BLaER1 (cell line): Measurements from ENCODE around the gene HLA-DMA.

ENCODE experiments used
- H3K27ac ChIP-seq: shearing (Covaris generic); formaldehyde crosslinking; 2 replicates; pipeline ENCODE4 v1.8.1; 2022
- H3K27me3 ChIP-seq: shearing (Covaris generic); formaldehyde crosslinking; 2 replicates; pipeline ENCODE4 v1.8.1; 2022
- H3K36me3 ChIP-seq: shearing (Covaris generic); formaldehyde crosslinking; 2 replicates; pipeline ENCODE4 v1.8.1; 2022
- H3K4me1 ChIP-seq: shearing (Covaris generic); formaldehyde crosslinking; 2 replicates; pipeline ENCODE4 v1.8.1; 2022
- H3K4me2 ChIP-seq: shearing (Covaris generic); formaldehyde crosslinking; 2 replicates; pipeline ENCODE4 v1.8.1; 2022
- H3K4me3 ChIP-seq: shearing (Covaris generic); formaldehyde crosslinking; 2 replicates; pipeline ENCODE4 v1.8.1; 2022
- H3K9ac ChIP-seq: shearing (Covaris generic); formaldehyde crosslinking; 2 replicates; pipeline ENCODE4 v1.8.1; 2022
- H3K9me3 ChIP-seq: shearing (Covaris generic); formaldehyde crosslinking; 2 replicates; pipeline ENCODE4 v1.8.1; 2022
- H4K20me1 ChIP-seq: shearing (Covaris generic); formaldehyde crosslinking; 2 replicates; pipeline ENCODE4 v1.8.1; 2022
- Cebpa-rat ChIP-seq: shearing (Covaris generic); IDR thresholded peaks from 2 replicates; pipeline ENCODE4 v1.8.1; 2022

HLA-DMA gene

GRCh38 chr6:32969685-32970412 is 17.0 kb upstream of the HLA-DMA start:
- Histone ChIP-seq H3K27ac (peak overlapping the region; percentile 100), H3K4me3 (peak overlapping the region; percentile 87), H4K20me1 (peaks cover 27% of the 10 kb centered on the region), H3K27me3 (no peaks in the 10 kb centered on the region), H3K9ac (peak overlapping the region; percentile 99), H3K4me2 (peak overlapping the region; percentile 87), H3K36me3 (peaks cover 26% of the 10 kb centered on the region), H3K9me3 (no peaks in the 10 kb centered on the region; the same call in 1 of the 2 replicates), H3K4me1 (peaks cover 27% of the 10 kb centered on the region)
- no peak for TF ChIP-seq Cebpa-rat

DNA sequence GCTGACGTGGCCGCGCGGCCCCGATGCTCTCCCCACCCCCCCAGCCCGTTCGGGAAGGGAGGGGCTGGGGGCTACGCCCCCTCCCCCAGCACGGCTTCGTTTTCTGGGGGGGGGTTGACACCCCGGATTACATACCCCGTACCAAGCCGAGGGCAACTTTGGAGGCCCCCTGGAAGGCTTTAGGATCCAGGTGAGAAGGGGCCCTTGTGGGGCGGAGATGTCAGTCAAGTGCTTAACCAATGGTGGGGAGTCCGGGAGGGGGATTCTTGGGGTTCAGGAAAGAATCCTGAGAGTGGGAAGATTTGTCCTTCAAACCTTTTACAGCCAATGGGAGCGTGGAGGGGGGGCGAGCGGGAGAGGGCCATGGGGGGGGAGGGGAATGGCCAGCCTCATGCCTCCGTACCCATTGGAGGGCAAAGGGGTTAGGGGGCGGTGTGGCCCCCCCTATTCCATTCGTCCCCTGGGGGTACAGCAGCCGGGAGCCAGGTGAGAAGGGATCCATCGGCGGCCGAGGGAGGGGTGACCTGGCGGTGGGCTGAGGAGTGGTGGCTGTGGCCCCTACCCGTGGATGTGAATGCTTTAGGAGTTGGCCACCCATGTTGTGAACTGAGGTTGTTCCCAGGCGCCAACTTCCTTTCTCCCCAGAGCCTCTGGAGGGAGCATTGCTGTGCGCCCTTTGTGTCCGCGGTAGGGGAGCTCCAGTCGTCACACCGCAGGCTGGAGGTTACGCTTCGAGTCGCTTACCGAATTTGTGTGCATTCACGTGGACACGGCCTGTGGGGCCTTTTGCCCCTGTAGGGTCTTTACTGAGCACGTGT is 16.2 kb upstream of the HLA-DMA start:
- Histone ChIP-seq H3K4me2 (peak overlapping the region; percentile 87), H3K9ac (peak overlapping the region; percentile 99), H3K27ac (peak overlapping the region; percentile 100), H3K36me3 (peaks cover 19% of the 10 kb centered on the region), H3K27me3 (no peaks in the 10 kb centered on the region), H3K9me3 (no peaks in the 10 kb centered on the region; the same call in 1 of the 2 replicates), H3K4me3 (peak overlapping the region; percentile 87), H4K20me1 (peaks cover 20% of the 10 kb centered on the region), H3K4me1 (peaks cover 23% of the 10 kb centered on the region)
- no peak for TF ChIP-seq Cebpa-rat

DNA sequence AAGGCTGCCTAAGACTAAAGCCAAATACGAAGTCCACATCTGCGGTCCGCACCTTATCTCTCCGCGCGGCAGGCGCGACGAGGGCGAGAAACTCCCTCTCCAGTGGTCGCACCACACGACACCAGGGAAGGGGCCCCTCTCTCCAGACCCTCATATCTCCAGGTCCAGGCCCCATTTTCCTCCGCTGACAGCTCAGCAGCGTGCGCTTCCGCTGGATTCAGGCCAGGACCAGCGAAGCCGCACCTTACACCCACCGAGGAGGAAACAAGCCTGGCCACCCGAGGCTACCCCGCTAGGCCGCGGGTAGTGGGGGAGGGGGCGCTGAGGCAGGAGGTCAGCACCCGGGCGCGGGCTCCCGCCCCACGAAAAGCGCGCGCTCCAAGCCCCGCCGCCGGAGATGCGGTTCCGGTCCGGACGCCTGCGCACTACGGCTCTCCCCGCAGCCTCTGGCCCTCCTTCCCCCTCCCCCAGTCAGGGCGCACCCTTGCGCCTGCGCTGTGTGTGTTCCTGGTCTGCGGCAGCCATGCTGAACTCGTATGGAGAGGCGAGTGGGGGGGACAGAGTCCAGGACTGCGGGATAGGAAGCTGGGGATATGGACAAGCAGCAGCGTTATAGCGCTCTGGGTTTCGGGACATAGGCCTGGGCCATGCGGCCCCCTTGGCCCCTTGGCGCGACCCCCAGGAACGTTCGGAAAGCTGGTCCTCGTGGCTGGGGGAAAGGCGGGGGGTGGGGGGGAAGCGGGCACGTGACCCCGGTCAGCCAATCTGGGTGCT is 15.4 kb upstream of the HLA-DMA start, which contains the start of gene BRD2:
Gene BRD2 (plus strand): TSS at position 502 of the 774 bp plus-strand sequence. CDS start 4,305 bp downstream, outside the sequence.
- Histone ChIP-seq H3K27ac (peak within 1 kb of the TSS; percentile 100), H3K9ac (peak within 1 kb of the TSS; percentile 99), H3K9me3 (no peaks in the 10 kb centered on the region; the same call in 1 of the 2 replicates), H4K20me1 (peaks cover 12% of the 10 kb centered on the region), H3K27me3 (no peaks in the 10 kb centered on the region), H3K4me1 (peaks cover 28% of the 10 kb centered on the region), H3K4me2 (peak within 1 kb of the TSS; percentile 87), H3K36me3 (peaks cover 11% of the 10 kb centered on the region), H3K4me3 (peak within 1 kb of the TSS; percentile 87)
- TF ChIP-seq Cebpa-rat = no peak

DNA sequence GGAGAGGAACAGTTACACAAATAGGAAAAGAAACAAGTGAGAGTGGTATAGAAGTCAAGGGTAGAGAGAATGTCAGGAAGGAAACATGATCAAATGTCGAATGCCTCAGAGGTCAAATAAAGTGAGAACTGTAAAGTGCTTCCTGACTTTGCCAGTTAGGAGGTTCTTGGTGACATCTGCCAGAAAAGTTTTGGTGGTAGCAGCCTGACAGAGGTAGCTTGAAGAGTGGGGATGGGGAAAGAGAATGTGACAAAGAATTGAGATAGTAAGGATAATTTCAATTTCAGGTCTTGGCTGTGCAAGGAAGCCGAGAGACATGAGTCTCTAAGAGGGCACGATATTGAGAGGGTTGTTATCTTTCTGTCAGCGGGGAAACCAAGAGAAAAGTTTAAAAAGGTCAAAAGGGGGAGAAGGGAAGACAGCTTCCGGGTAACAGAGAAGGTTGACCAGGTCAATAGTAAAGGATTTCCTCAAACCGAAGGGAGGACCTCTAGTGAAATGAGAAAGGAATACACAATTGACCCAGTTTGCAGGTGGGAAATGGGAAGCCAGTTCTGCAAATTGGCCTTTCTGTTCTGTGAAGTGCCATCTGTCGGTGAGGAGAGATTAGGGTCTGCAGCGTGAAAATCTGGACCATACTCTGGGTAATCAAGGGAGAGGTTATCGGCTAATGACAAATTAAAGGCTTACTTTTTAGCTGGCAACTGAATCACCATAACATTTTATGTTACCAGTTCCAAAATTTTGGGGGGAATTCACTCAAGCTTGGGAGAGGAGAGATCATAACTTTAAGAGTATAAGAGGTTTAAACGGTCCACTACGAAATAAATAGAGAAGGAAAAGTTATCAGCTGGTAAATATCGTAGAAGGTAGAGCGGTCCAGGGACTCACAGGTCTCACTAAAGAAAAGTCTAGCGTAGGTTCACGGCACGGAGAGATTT is 14.5 kb upstream of the HLA-DMA start:
- no peak for TF ChIP-seq Cebpa-rat
- H3K27ac ChIP-seq = peak overlapping the region; percentile 100
- H3K4me3 ChIP-seq = peak overlapping the region; percentile 87
- H3K27me3 ChIP-seq = no peaks in the 10 kb centered on the region
- H3K4me1 ChIP-seq = peaks cover 29% of the 10 kb centered on the region
- peaks cover 3% of the 10 kb centered on the region for H4K20me1 ChIP-seq
- H3K4me2 ChIP-seq = peak overlapping the region; percentile 87
- peaks cover 2% of the 10 kb centered on the region for H3K36me3 ChIP-seq
- H3K9ac ChIP-seq = peak overlapping the region; percentile 99
- H3K9me3 ChIP-seq = no peaks in the 10 kb centered on the region

GRCh38 chr6:32964776-32965175 is 11.9 kb upstream of the HLA-DMA start:
- H3K4me3 ChIP-seq = no peak overlapping the region
- H3K4me2 ChIP-seq = no peak overlapping the region
- no peak overlapping the region for H3K27ac ChIP-seq
- H3K9me3 ChIP-seq = no peaks in the 10 kb centered on the region
- no peak for TF ChIP-seq Cebpa-rat
- H4K20me1 ChIP-seq = no peaks in the 10 kb centered on the region
- peaks cover 33% of the 10 kb centered on the region for H3K4me1 ChIP-seq
- H3K36me3 ChIP-seq = no peaks in the 10 kb centered on the region
- no peaks in the 10 kb centered on the region for H3K27me3 ChIP-seq
- no peak overlapping the region for H3K9ac ChIP-seq

- Histone ChIP-seq H3K9ac (no peak overlapping the region), H3K4me1 (peaks cover 33% of the 10 kb centered on the region), H3K4me2 (no peak overlapping the region), H4K20me1 (no peaks in the 10 kb centered on the region), H3K27ac (no peak overlapping the region), H3K36me3 (no peaks in the 10 kb centered on the region), H3K27me3 (no peaks in the 10 kb centered on the region), H3K4me3 (no peak overlapping the region), H3K9me3 (no peaks in the 10 kb centered on the region)
- no peak for TF ChIP-seq Cebpa-rat
Observed at GRCh38 chr6:32963866-32964265, 11.0 kb upstream of the HLA-DMA start.

- Histone ChIP-seq H3K36me3 (no peaks in the 10 kb centered on the region), H3K4me3 (no peak overlapping the region), H3K4me2 (no peak overlapping the region), H3K27ac (no peak overlapping the region), H3K4me1 (peaks cover 31% of the 10 kb centered on the region), H3K27me3 (no peaks in the 10 kb centered on the region), H3K9ac (no peak overlapping the region), H4K20me1 (no peaks in the 10 kb centered on the region), H3K9me3 (no peaks in the 10 kb centered on the region)
- no peak for TF ChIP-seq Cebpa-rat
Observed at GRCh38 chr6:32962213-32962826, 9.4 kb upstream of the HLA-DMA start.

- no peaks in the 10 kb centered on the region for H3K36me3 ChIP-seq
- no peak for TF ChIP-seq Cebpa-rat
- H3K9me3 ChIP-seq = no peaks in the 10 kb centered on the region
- no peak overlapping the region for H3K9ac ChIP-seq
- H3K4me3 ChIP-seq = no peak overlapping the region
- H3K4me1 ChIP-seq = peaks cover 25% of the 10 kb centered on the region
- H3K27ac ChIP-seq = no peak overlapping the region
- H3K27me3 ChIP-seq = no peaks in the 10 kb centered on the region
- no peak overlapping the region for H3K4me2 ChIP-seq
- no peaks in the 10 kb centered on the region for H4K20me1 ChIP-seq
Observed at GRCh38 chr6:32960563-32960962, 7.7 kb upstream of the HLA-DMA start.
